Upper lobe of left lung (tissue), 6 donors: ENCODE data around the gene ADAMTS14. TPM values are rescaled to one million over a fixed set of nuclear protein-coding genes. Genes with fewer than 3 reads are reported as not detected.
A peak's percentile ranks its signal among the peaks of the same experiment; 100 is the strongest.

Source experiments
- ATAC-seq, 2 donors: fragments of 200-7000 bp; cut with Tn5 transposase; one replicate each; pipeline ENCODE4 v1.9.1; 2022; ENCODE audit warnings: mild to moderate bottlenecking in 2 of 2, moderate library complexity in 2 of 2; ENCODE audit not compliant: low FRiP score in 2 of 2
- DNase-seq, 2 donors: peaks; one replicate each; pipeline ENCODE4 v3.0.0-alpha.2; 2019 to 2020
- H3K27ac ChIP-seq, 4 donors: fragments of 200-600 bp; sonication (generic); one replicate each; pipeline ENCODE4 v1.5.1; 2016 to 2019
- H3K27me3 ChIP-seq, 4 donors: fragments of 200-600 bp; sonication (generic); one replicate each; pipeline ENCODE4 v1.5.1; 2017 to 2019
- H3K36me3 ChIP-seq, 4 donors: fragments of 200-600 bp; sonication (generic); one replicate each; pipeline ENCODE4 v1.5.1; 2016 to 2019
- H3K4me1 ChIP-seq, 4 donors: fragments of 200-600 bp; sonication (generic); one replicate each; pipeline ENCODE4 v1.5.1; 2018 to 2019
- H3K4me3 ChIP-seq, 4 donors: fragments of 200-600 bp; sonication (generic); one replicate each; pipeline ENCODE4 v1.5.1; 2017 to 2019; ENCODE audit warnings: mild to moderate bottlenecking in 2 of 4, moderate library complexity in 1 of 4
- H3K9me3 ChIP-seq, 4 donors: fragments of 200-600 bp; sonication (generic); one replicate each; pipeline ENCODE4 v1.5.1; 2018 to 2019
- CTCF ChIP-seq, 6 experiments: fragments of 450-650 bp in 4 of 6; fragments of 200-600 bp in 2 of 6; sonication (generic) in 2 of 6; IDR thresholded peaks; one replicate each; pipeline ENCODE4 v1.5.1; 2016 to 2019; ENCODE audit warnings: antibody characterized with exemption in 6 of 6
- EP300 ChIP-seq, 4 donors: sonication (generic); formaldehyde crosslinking; IDR thresholded peaks; one replicate each; pipeline ENCODE4 v1.5.1; 2017; ENCODE audit warnings: antibody characterized with exemption in 4 of 4, control low read depth in 2 of 4
- POLR2A ChIP-seq, 4 donors: fragments of 450-650 bp; IDR thresholded peaks; one replicate each; pipeline ENCODE4 v1.5.1; 2016 to 2017; ENCODE audit warnings: antibody characterized with exemption in 4 of 4, mild to moderate bottlenecking in 2 of 4
- POLR2AphosphoS5 ChIP-seq, 2 donors: sonication (generic); formaldehyde crosslinking; IDR thresholded peaks; one replicate each; pipeline ENCODE4 v1.5.1; 2017; ENCODE audit warnings: antibody characterized with exemption in 2 of 2
- WGBS, 2 donors: methylation state at CpG; one replicate each; pipeline ENCODE4 v1.1.5; 2017 to 2018; 5-methylcytosine and 5-hydroxymethylcytosine counted together
- total RNA-seq, 6 donors: library from RNA; depleted of rRNA in 4 of 6; stranded (reverse); fragments of >200 nt in 4 of 6; gene quantifications; one replicate each; pipeline versions ENCODE4 v1.1.0 to v1.2.1, GENCODE V29; 2016 to 2021
- donor health status: DM: no; HTN: no; CAD: no; lungs with moderate emphysema.
- donor health status: DM: no; HTN: yes; CAD: no; lungs with severe emphysema.

Gene ADAMTS14
- total RNA-seq, 6 donors from 2014 or later: 0.15 to 3.1 (median 0.45) TPM

DNA sequence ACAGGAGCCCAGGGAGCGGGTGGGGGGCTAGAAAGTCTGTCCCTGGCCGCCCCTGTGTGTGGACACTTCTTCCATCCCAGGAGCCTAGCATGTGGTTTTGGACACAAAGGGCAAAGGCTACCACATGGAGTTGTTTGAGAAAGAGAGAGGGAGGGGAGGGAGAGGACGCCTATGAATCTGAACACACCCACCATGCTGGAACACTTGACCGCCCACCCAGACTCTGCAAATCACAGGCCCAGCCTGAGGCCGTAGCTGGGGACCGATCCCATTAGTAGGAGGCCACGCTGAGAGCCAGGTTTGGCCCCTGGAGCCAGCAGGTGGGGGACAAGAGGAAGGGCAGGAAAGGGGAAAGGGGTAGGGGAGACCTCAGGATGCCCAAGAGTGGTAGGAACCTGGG, 39.6 kb downstream of the ADAMTS14 start:
- Histone ChIP-seq H3K4me1 (peaks cover 0 to 7% (median 0%) of the 10 kb centered on the region in 4 donors), H3K4me3 (no peak overlapping the region), H3K27me3 (no peaks in the 10 kb centered on the region), H3K36me3 (no peaks in the 10 kb centered on the region), H3K27ac (no peak overlapping the region), H3K9me3 (no peaks in the 10 kb centered on the region)
- ATAC-seq: no peak
- no peak for TF ChIP-seq POLR2AphosphoS5 (IDR thresholded peaks at IDR 0.05)
- no peak for TF ChIP-seq CTCF (IDR thresholded peaks at IDR 0.05)
- TF ChIP-seq EP300 (IDR thresholded peaks at IDR 0.05): no peak
- no peak for TF ChIP-seq POLR2A (IDR thresholded peaks at IDR 0.05)
- DNase-seq: no peak
- WGBS, 2 donors: 83 to 96% methylated on average over 7 of the region's 7 CpGs

DNA sequence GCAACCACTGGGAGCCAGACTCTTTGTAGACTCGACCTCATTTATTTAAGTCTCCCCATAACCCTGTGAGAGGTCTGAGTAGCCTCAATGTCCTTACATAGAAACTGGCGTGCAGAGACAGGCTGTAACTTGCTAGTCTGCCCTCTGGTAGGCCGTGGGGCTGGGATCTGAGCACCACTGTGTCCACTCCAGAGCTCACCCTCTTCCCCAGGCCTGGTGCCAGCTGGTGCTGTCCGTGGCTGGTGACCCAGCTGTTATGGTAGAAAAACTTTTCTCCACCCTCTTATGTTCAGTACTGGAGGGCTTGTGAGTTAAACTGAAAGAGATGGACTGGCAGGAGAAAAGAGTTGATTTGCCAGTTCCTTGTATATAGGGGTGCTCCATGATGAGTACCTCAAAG, 41.9 kb downstream of the ADAMTS14 start:
- ATAC-seq: no peak
- Histone ChIP-seq H3K4me3 (no peak overlapping the region), H3K36me3 (no peaks in the 10 kb centered on the region), H3K4me1 (peaks cover 0 to 7% (median 0%) of the 10 kb centered on the region in 4 donors), H3K9me3 (no peaks in the 10 kb centered on the region), H3K27me3 (no peaks in the 10 kb centered on the region), H3K27ac (no peak overlapping the region)
- WGBS, 2 donors: 77% methylated on average over 2 to 4 of the region's 4 CpGs
- DNase-seq: no peak
- no peak for TF ChIP-seq POLR2AphosphoS5 (IDR thresholded peaks at IDR 0.05)
- TF ChIP-seq POLR2A (IDR thresholded peaks at IDR 0.05): no peak
- no peak for TF ChIP-seq EP300 (IDR thresholded peaks at IDR 0.05)
- no peak for TF ChIP-seq CTCF (IDR thresholded peaks at IDR 0.05)

GRCh38 chr10:70714951-70715350, 42.6 kb downstream of the ADAMTS14 start:
- H3K27ac ChIP-seq: no peak overlapping the region
- no peak overlapping the region for H3K4me3 ChIP-seq
- H3K4me1 ChIP-seq: peaks cover 0 to 7% (median 0%) of the 10 kb centered on the region in 4 donors
- no peaks in the 10 kb centered on the region for H3K9me3 ChIP-seq
- H3K36me3 ChIP-seq: no peaks in the 10 kb centered on the region
- H3K27me3 ChIP-seq: no peaks in the 10 kb centered on the region
- DNase-seq: no peak
- ATAC-seq: no peak
- 59 to 69% methylated on average over 2 of the region's 2 CpGs for WGBS, 2 donors
- TF ChIP-seq POLR2A (IDR thresholded peaks at IDR 0.05): no peak
- no peak for TF ChIP-seq CTCF (IDR thresholded peaks at IDR 0.05)
- no peak for TF ChIP-seq POLR2AphosphoS5 (IDR thresholded peaks at IDR 0.05)
- TF ChIP-seq EP300 (IDR thresholded peaks at IDR 0.05): no peak

- Histone ChIP-seq H3K36me3 (no peaks in the 10 kb centered on the region), H3K27ac (no peak overlapping the region), H3K4me3 (no peak overlapping the region), H3K27me3 (no peaks in the 10 kb centered on the region), H3K4me1 (peaks cover 0 to 7% (median 0%) of the 10 kb centered on the region in 4 donors), H3K9me3 (no peaks in the 10 kb centered on the region)
- ATAC-seq (peak in 1 of 2 donors; percentile 35), DNase-seq (no peak)
- 72 to 91% methylated on average over 7 to 16 of the region's 16 CpGs for WGBS, 2 donors
- TF ChIP-seq POLR2A (IDR thresholded peaks at IDR 0.05): no peak
- TF ChIP-seq EP300 (IDR thresholded peaks at IDR 0.05): no peak
- no peak for TF ChIP-seq CTCF (IDR thresholded peaks at IDR 0.05)
- no peak for TF ChIP-seq POLR2AphosphoS5 (IDR thresholded peaks at IDR 0.05)
These were observed 43.8 kb downstream of the ADAMTS14 start for GRCh38 chr10:70715853-70716795.
